HG03469 (cell line): ENCODE results near the gene RFPL2.

Source experiments
- ATAC-seq: cut with Tn5 transposase; IDR thresholded peaks from one replicate; pipeline ENCODE4 v1.9.1; 2021; ENCODE audit warnings: mild to moderate bottlenecking, moderate library complexity, moderate number of reproducible peaks; ENCODE audit not compliant: unreplicated experiment

The RFPL2 gene

GRCh38 chr22:32204856-32205722, at the start of gene RFPL2:
TSS of gene RFPL2 (minus strand) at chr22:32205073. CDS start at chr22:32202451, 2,622 bp downstream.
- ATAC-seq: no peak

- no peak for ATAC-seq
Observed at GRCh38 chr22:32249231-32249630, 44.4 kb upstream of the RFPL2 start.

GRCh38 chr22:32248276-32248675, 43.4 kb upstream of the RFPL2 start:
- ATAC-seq: no peak

- ATAC-seq: no peak
Observed at GRCh38 chr22:32246166-32246565, 41.3 kb upstream of the RFPL2 start.

- ATAC-seq: no peak
Observed at GRCh38 chr22:32245042-32245441, 40.2 kb upstream of the RFPL2 start.

GRCh38 chr22:32244547-32244946, 39.7 kb upstream of the RFPL2 start:
- no peak for ATAC-seq

GRCh38 chr22:32240461-32240860, 35.6 kb upstream of the RFPL2 start:
- no peak for ATAC-seq

- no peak for ATAC-seq
Observed at GRCh38 chr22:32237906-32238305, 33.0 kb upstream of the RFPL2 start.

- ATAC-seq: no peak
Observed at GRCh38 chr22:32236970-32237369, 32.1 kb upstream of the RFPL2 start.

GRCh38 chr22:32233091-32233490, 28.2 kb upstream of the RFPL2 start:
- ATAC-seq: no peak

GRCh38 chr22:32232191-32232830, 27.4 kb upstream of the RFPL2 start:
- no peak for ATAC-seq

GRCh38 chr22:32226326-32227104, 21.6 kb upstream of the RFPL2 start:
- ATAC-seq: no peak

- no peak for ATAC-seq
Observed at GRCh38 chr22:32222991-32223390, 18.1 kb upstream of the RFPL2 start.

- no peak for ATAC-seq
Observed at GRCh38 chr22:32219026-32219425, 14.2 kb upstream of the RFPL2 start.

- no peak for ATAC-seq
Observed at GRCh38 chr22:32218470-32218869, 13.6 kb upstream of the RFPL2 start.

- ATAC-seq: no peak
Observed at GRCh38 chr22:32217465-32217864, 12.6 kb upstream of the RFPL2 start.

GRCh38 chr22:32216911-32217310, 12.0 kb upstream of the RFPL2 start:
- ATAC-seq: no peak

GRCh38 chr22:32211011-32211410, 6.1 kb upstream of the RFPL2 start:
- ATAC-seq: no peak

- no peak for ATAC-seq
Observed at GRCh38 chr22:32208681-32209080, 3.8 kb upstream of the RFPL2 start.

- ATAC-seq: no peak
Observed at GRCh38 chr22:32207971-32208480, 3.2 kb upstream of the RFPL2 start.
